Loucy (cell line): ENCODE data around the gene ARL5C.
A peak's percentile ranks its signal among the peaks of the same experiment; 100 is the strongest.

Experiments
- H2AFZ ChIP-seq: fragments of 200-600 bp; sonication (generic); 2 replicates; pipeline ENCODE4 v1.6.0; 2016; ENCODE audit warnings: antibody characterized with exemption, mild to moderate bottlenecking, low read length, moderate library complexity
- H3F3A ChIP-seq: fragments of 200-600 bp; 2 replicates; pipeline ENCODE4 v1.6.0; 2016; ENCODE audit warnings: antibody characterized with exemption, low read depth, mild to moderate bottlenecking
- H3K27me3 ChIP-seq: fragments of 200-600 bp; sonication (generic); 2 replicates; pipeline ENCODE4 v1.6.1; 2014; ENCODE audit warnings: low read length, mild to moderate bottlenecking; ENCODE audit not compliant: insufficient read depth, poor library complexity, severe bottlenecking
- H3K36me3 ChIP-seq: fragments of 200-600 bp; sonication (generic); 2 replicates; pipeline ENCODE4 v1.6.1; 2016; ENCODE audit warnings: low read length; ENCODE audit not compliant: insufficient read depth
- H3K4me1 ChIP-seq: fragments of 200-600 bp; sonication (generic); 2 replicates; pipeline ENCODE4 v1.5.1; 2014; ENCODE audit warnings: low read length, mild to moderate bottlenecking; ENCODE audit not compliant: insufficient read depth, poor library complexity, severe bottlenecking
- H3K4me2 ChIP-seq: fragments of 200-600 bp; sonication (generic); 2 replicates; pipeline ENCODE4 v1.6.0; 2014; ENCODE audit warnings: antibody characterized with exemption, low read length, low read depth, mild to moderate bottlenecking; ENCODE audit not compliant: poor library complexity, severe bottlenecking
- H3K4me3 ChIP-seq: fragments of 200-600 bp; sonication (generic); 2 replicates; pipeline ENCODE4 v1.5.1; 2014; ENCODE audit warnings: low read length, mild to moderate bottlenecking, mixed read lengths; ENCODE audit not compliant: poor library complexity, severe bottlenecking
- H3K79me2 ChIP-seq: fragments of 200-600 bp; sonication (generic); 2 replicates; pipeline ENCODE4 v1.6.1; 2014; ENCODE audit warnings: low read length; ENCODE audit not compliant: insufficient read depth
- H3K9ac ChIP-seq: fragments of 200-600 bp; sonication (generic); 2 replicates; pipeline ENCODE4 v1.6.0; 2014; ENCODE audit warnings: mild to moderate bottlenecking, low read depth, low read length, moderate library complexity; ENCODE audit not compliant: poor library complexity, severe bottlenecking
- H3K9me2 ChIP-seq: fragments of 200-600 bp; sonication (generic); replicated peaks from 2 replicates; pipeline ENCODE4 v1.6.1; 2016; ENCODE audit warnings: low read depth, low read length, mixed read lengths
- H3K9me3 ChIP-seq: fragments of 200-600 bp; sonication (generic); 2 replicates; pipeline ENCODE4 v1.6.1; 2014; ENCODE audit warnings: mild to moderate bottlenecking, antibody characterized with exemption, low read length, low read depth; ENCODE audit not compliant: insufficient read depth
- H4K20me1 ChIP-seq: fragments of 200-600 bp; sonication (generic); 2 replicates; pipeline ENCODE4 v1.6.0; 2014; ENCODE audit warnings: antibody characterized with exemption, low read length, mild to moderate bottlenecking; ENCODE audit not compliant: insufficient read depth, poor library complexity, severe bottlenecking
- EZH2phosphoT487 ChIP-seq: fragments of 200-600 bp; IDR thresholded peaks from 2 replicates; pipeline ENCODE4 v1.6.1; 2018; ENCODE audit warnings: antibody characterized with exemption, mild to moderate bottlenecking, moderate library complexity, borderline replicate concordance
- TF ChIP-seq, protein P1 (sequence below): fragments of 200-600 bp; sonication (generic); conservative IDR thresholded peaks from 2 replicates; pipeline ENCODE4 v1.5.1; 2014; ENCODE audit warnings: mild to moderate bottlenecking, antibody characterized with exemption, low read length

ARL5C gene

GRCh38 chr17:39204245-39204644 is 38.3 kb upstream of the ARL5C start:
- H3K27me3 ChIP-seq, result peaks cover 4% of the 10 kb centered on the region
- H3K36me3 ChIP-seq, result peaks cover 35% of the 10 kb centered on the region
- H3K4me1 ChIP-seq, result peaks cover 22% of the 10 kb centered on the region
- H3K4me3 ChIP-seq, result no peak overlapping the region
- no peak for TF ChIP-seq EZH2phosphoT487
- TF ChIP-seq, protein P1, sequence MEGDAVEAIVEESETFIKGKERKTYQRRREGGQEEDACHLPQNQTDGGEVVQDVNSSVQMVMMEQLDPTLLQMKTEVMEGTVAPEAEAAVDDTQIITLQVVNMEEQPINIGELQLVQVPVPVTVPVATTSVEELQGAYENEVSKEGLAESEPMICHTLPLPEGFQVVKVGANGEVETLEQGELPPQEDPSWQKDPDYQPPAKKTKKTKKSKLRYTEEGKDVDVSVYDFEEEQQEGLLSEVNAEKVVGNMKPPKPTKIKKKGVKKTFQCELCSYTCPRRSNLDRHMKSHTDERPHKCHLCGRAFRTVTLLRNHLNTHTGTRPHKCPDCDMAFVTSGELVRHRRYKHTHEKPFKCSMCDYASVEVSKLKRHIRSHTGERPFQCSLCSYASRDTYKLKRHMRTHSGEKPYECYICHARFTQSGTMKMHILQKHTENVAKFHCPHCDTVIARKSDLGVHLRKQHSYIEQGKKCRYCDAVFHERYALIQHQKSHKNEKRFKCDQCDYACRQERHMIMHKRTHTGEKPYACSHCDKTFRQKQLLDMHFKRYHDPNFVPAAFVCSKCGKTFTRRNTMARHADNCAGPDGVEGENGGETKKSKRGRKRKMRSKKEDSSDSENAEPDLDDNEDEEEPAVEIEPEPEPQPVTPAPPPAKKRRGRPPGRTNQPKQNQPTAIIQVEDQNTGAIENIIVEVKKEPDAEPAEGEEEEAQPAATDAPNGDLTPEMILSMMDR, result no peak
- H4K20me1 ChIP-seq, result peaks cover 38% of the 10 kb centered on the region
- H2AFZ ChIP-seq, result no peak overlapping the region
- H3K9me2 ChIP-seq, result no peaks in the 10 kb centered on the region
- peaks cover 37% of the 10 kb centered on the region for H3K79me2 ChIP-seq
- H3K9me3 ChIP-seq, result no peaks in the 10 kb centered on the region
- H3F3A ChIP-seq, result peaks cover 11% of the 10 kb centered on the region; the same call in 1 of the 2 replicates
- H3K9ac ChIP-seq, result no peak overlapping the region
- no peak overlapping the region for H3K4me2 ChIP-seq

GRCh38 chr17:39200957-39201510 is 35.1 kb upstream of the ARL5C start:
- peaks cover 11% of the 10 kb centered on the region; the same call in 1 of the 2 replicates for H3F3A ChIP-seq
- H3K4me3 ChIP-seq, result peak overlapping the region; percentile 93
- peak overlapping the region; percentile 97 for H3K4me2 ChIP-seq
- no peaks in the 10 kb centered on the region for H3K9me3 ChIP-seq
- peaks cover 40% of the 10 kb centered on the region for H3K4me1 ChIP-seq
- TF ChIP-seq, protein P1, result no peak
- no peak for TF ChIP-seq EZH2phosphoT487
- peak overlapping the region; percentile 96 for H3K9ac ChIP-seq
- peaks cover 4% of the 10 kb centered on the region for H3K27me3 ChIP-seq
- H2AFZ ChIP-seq, result no peak overlapping the region
- peaks cover 35% of the 10 kb centered on the region for H3K36me3 ChIP-seq
- peaks cover 50% of the 10 kb centered on the region for H3K79me2 ChIP-seq
- H4K20me1 ChIP-seq, result peaks cover 43% of the 10 kb centered on the region
- no peaks in the 10 kb centered on the region for H3K9me2 ChIP-seq

GRCh38 chr17:39200070-39200879 is 34.3 kb upstream of the ARL5C start, which contains the start of gene RPL19:
TSS of gene RPL19 (plus strand) at chr17:39200283. CDS start at chr17:39200345, 62 bp downstream.
- Histone ChIP-seq H4K20me1 (peaks cover 51% of the 10 kb centered on the region), H3K27me3 (peaks cover 4% of the 10 kb centered on the region), H3K4me3 (peak within 1 kb of the TSS; percentile 93), H3K36me3 (peaks cover 35% of the 10 kb centered on the region), H3K4me2 (peak within 1 kb of the TSS; percentile 97), H3K9ac (peak within 1 kb of the TSS; percentile 96), H2AFZ (peak within 1 kb of the TSS; percentile 90), H3K79me2 (peaks cover 57% of the 10 kb centered on the region), H3F3A (peaks cover 11% of the 10 kb centered on the region; the same call in 1 of the 2 replicates), H3K4me1 (peaks cover 46% of the 10 kb centered on the region), H3K9me2 (no peaks in the 10 kb centered on the region), H3K9me3 (no peaks in the 10 kb centered on the region)
- TF ChIP-seq EZH2phosphoT487, result no peak
- TF ChIP-seq, protein P1, result no peak
